ENCODE data around the gene LPCAT1.

LPCAT1 gene

GRCh38 chr5:1446602-1447343 is 77.0 kb downstream of the LPCAT1 start:
- H3K36me3 Mint-ChIP-seq (ENCODE audit: low read depth): no peaks in the 10 kb centered on the region
- peaks cover 33% of the 10 kb centered on the region for H3K4me1 Mint-ChIP-seq
- no peak overlapping the region for H3K27ac Mint-ChIP-seq
- ATAC-seq (no peak), DNase-seq (no peak)
- no peak overlapping the region for H3K4me3 Mint-ChIP-seq
- H3K9me3 Mint-ChIP-seq: no peaks in the 10 kb centered on the region
- H3K27me3 Mint-ChIP-seq: peaks cover 41% of the 10 kb centered on the region

GRCh38 chr5:1445689-1446601 is 77.8 kb downstream of the LPCAT1 start:
- H3K27me3 Mint-ChIP-seq: peaks cover 44% of the 10 kb centered on the region
- no peak overlapping the region for H3K27ac Mint-ChIP-seq
- H3K4me1 Mint-ChIP-seq: peaks cover 33% of the 10 kb centered on the region
- no peaks in the 10 kb centered on the region for H3K36me3 Mint-ChIP-seq (ENCODE audit: low read depth)
- ATAC-seq (no peak), DNase-seq (no peak)
- H3K4me3 Mint-ChIP-seq: no peak overlapping the region
- no peaks in the 10 kb centered on the region for H3K9me3 Mint-ChIP-seq

- H3K27ac Mint-ChIP-seq: no peak within 1 kb of the TSS
- peaks cover 43% of the 10 kb centered on the region for H3K27me3 Mint-ChIP-seq
- H3K9me3 Mint-ChIP-seq: peaks cover under 1% of the 10 kb centered on the region
- no peak within 1 kb of the TSS for H3K4me3 Mint-ChIP-seq
- H3K36me3 Mint-ChIP-seq (ENCODE audit: low read depth): no peaks in the 10 kb centered on the region
- peaks cover 33% of the 10 kb centered on the region for H3K4me1 Mint-ChIP-seq
- peak; percentile 44 for DNase-seq
- ATAC-seq: no peak
These were observed 78.5 kb downstream of the LPCAT1 start, which contains the start of gene SLC6A3 for GRCh38 chr5:1445313-1445688. SLC6A3 (minus strand) TSS chr5:1445440; CDS start chr5:1443197, 2,243 bp downstream.

- Mint-ChIP-seq H3K4me1 (peaks cover 33% of the 10 kb centered on the region), H3K9me3 (peaks cover 4% of the 10 kb centered on the region), H3K27ac (no peak overlapping the region), H3K4me3 (no peak overlapping the region), H3K27me3 (peaks cover 48% of the 10 kb centered on the region), H3K36me3 (ENCODE audit: low read depth) (no peaks in the 10 kb centered on the region)
- DNase-seq: no peak
- ATAC-seq: no peak
These were observed 79.2 kb downstream of the LPCAT1 start for GRCh38 chr5:1444361-1445189.

- peaks cover 4% of the 10 kb centered on the region for H3K9me3 Mint-ChIP-seq
- H3K36me3 Mint-ChIP-seq (ENCODE audit: low read depth): no peaks in the 10 kb centered on the region
- no peak for DNase-seq
- H3K4me3 Mint-ChIP-seq: no peak overlapping the region
- H3K27me3 Mint-ChIP-seq: peaks cover 48% of the 10 kb centered on the region
- no peak overlapping the region for H3K27ac Mint-ChIP-seq
- ATAC-seq: no peak
- peaks cover 28% of the 10 kb centered on the region for H3K4me1 Mint-ChIP-seq
These were observed 79.8 kb downstream of the LPCAT1 start for GRCh38 chr5:1443991-1444360.

GRCh38 chr5:1443171-1443570 is 80.6 kb downstream of the LPCAT1 start:
- H3K36me3 Mint-ChIP-seq (ENCODE audit: low read depth): no peaks in the 10 kb centered on the region
- H3K9me3 Mint-ChIP-seq: peaks cover 4% of the 10 kb centered on the region
- DNase-seq (no peak), ATAC-seq (no peak)
- no peak overlapping the region for H3K27ac Mint-ChIP-seq
- H3K27me3 Mint-ChIP-seq: peaks cover 45% of the 10 kb centered on the region
- no peak overlapping the region for H3K4me3 Mint-ChIP-seq
- H3K4me1 Mint-ChIP-seq: peaks cover 20% of the 10 kb centered on the region

GRCh38 chr5:1442222-1443145 is 81.3 kb downstream of the LPCAT1 start:
- peaks cover 13% of the 10 kb centered on the region for H3K4me1 Mint-ChIP-seq
- H3K27me3 Mint-ChIP-seq: peaks cover 42% of the 10 kb centered on the region
- no peak overlapping the region for H3K27ac Mint-ChIP-seq
- DNase-seq (no peak), ATAC-seq (no peak)
- peaks cover 4% of the 10 kb centered on the region for H3K9me3 Mint-ChIP-seq
- H3K36me3 Mint-ChIP-seq (ENCODE audit: low read depth): no peaks in the 10 kb centered on the region
- no peak overlapping the region for H3K4me3 Mint-ChIP-seq

- Mint-ChIP-seq H3K27me3 (peaks cover 35% of the 10 kb centered on the region), H3K27ac (no peak overlapping the region), H3K4me1 (peaks cover 5% of the 10 kb centered on the region), H3K9me3 (peaks cover 4% of the 10 kb centered on the region), H3K36me3 (ENCODE audit: low read depth) (no peaks in the 10 kb centered on the region), H3K4me3 (no peak overlapping the region)
- ATAC-seq (no peak), DNase-seq (no peak)
These were observed 82.4 kb downstream of the LPCAT1 start for GRCh38 chr5:1441166-1441865.

- no peak for DNase-seq
- Mint-ChIP-seq H3K4me3 (no peak overlapping the region), H3K27ac (no peak overlapping the region), H3K36me3 (ENCODE audit: low read depth) (no peaks in the 10 kb centered on the region), H3K9me3 (peaks cover 4% of the 10 kb centered on the region), H3K27me3 (peaks cover 35% of the 10 kb centered on the region), H3K4me1 (peaks cover 5% of the 10 kb centered on the region)
- ATAC-seq: no peak
These were observed 83.7 kb downstream of the LPCAT1 start for GRCh38 chr5:1440098-1440493.

- H3K27ac Mint-ChIP-seq: no peak overlapping the region
- DNase-seq (no peak), ATAC-seq (no peak)
- H3K9me3 Mint-ChIP-seq: peaks cover 4% of the 10 kb centered on the region
- peaks cover 32% of the 10 kb centered on the region for H3K27me3 Mint-ChIP-seq
- H3K36me3 Mint-ChIP-seq (ENCODE audit: low read depth): no peaks in the 10 kb centered on the region
- peaks cover 3% of the 10 kb centered on the region for H3K4me1 Mint-ChIP-seq
- H3K4me3 Mint-ChIP-seq: no peak overlapping the region
These were observed 84.2 kb downstream of the LPCAT1 start for GRCh38 chr5:1439388-1440097.

GRCh38 chr5:1438871-1439270 is 84.9 kb downstream of the LPCAT1 start:
- no peak for ATAC-seq
- H3K9me3 Mint-ChIP-seq: peaks cover 4% of the 10 kb centered on the region
- DNase-seq: no peak
- H3K4me3 Mint-ChIP-seq: no peak overlapping the region
- peaks cover 27% of the 10 kb centered on the region for H3K27me3 Mint-ChIP-seq
- no peak overlapping the region for H3K27ac Mint-ChIP-seq
- no peaks in the 10 kb centered on the region for H3K4me1 Mint-ChIP-seq
- no peaks in the 10 kb centered on the region for H3K36me3 Mint-ChIP-seq (ENCODE audit: low read depth)

- H3K27me3 Mint-ChIP-seq: peaks cover 19% of the 10 kb centered on the region
- no peaks in the 10 kb centered on the region for H3K4me1 Mint-ChIP-seq
- DNase-seq: no peak
- peaks cover 4% of the 10 kb centered on the region for H3K9me3 Mint-ChIP-seq
- H3K36me3 Mint-ChIP-seq (ENCODE audit: low read depth): no peaks in the 10 kb centered on the region
- ATAC-seq: no peak
- no peak overlapping the region for H3K4me3 Mint-ChIP-seq
- no peak overlapping the region for H3K27ac Mint-ChIP-seq
These were observed 85.7 kb downstream of the LPCAT1 start for GRCh38 chr5:1437876-1438559.
